ENCODE data around the gene PRR12.

The PRR12 gene

GRCh38 chr19:49667473-49667872 lies 76.5 kb downstream of the PRR12 start:
- TF ChIP-seq, protein P1, sequence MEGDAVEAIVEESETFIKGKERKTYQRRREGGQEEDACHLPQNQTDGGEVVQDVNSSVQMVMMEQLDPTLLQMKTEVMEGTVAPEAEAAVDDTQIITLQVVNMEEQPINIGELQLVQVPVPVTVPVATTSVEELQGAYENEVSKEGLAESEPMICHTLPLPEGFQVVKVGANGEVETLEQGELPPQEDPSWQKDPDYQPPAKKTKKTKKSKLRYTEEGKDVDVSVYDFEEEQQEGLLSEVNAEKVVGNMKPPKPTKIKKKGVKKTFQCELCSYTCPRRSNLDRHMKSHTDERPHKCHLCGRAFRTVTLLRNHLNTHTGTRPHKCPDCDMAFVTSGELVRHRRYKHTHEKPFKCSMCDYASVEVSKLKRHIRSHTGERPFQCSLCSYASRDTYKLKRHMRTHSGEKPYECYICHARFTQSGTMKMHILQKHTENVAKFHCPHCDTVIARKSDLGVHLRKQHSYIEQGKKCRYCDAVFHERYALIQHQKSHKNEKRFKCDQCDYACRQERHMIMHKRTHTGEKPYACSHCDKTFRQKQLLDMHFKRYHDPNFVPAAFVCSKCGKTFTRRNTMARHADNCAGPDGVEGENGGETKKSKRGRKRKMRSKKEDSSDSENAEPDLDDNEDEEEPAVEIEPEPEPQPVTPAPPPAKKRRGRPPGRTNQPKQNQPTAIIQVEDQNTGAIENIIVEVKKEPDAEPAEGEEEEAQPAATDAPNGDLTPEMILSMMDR (conservative IDR thresholded peaks at IDR 0.05; ENCODE audit: low read depth, low read length) = no peak
- DNase-seq (ENCODE audit: low read depth) = no peak
- no peak overlapping the region for H3K4me3 ChIP-seq (ENCODE audit: low read depth, low read length)

- no peak overlapping the region for H3K4me3 ChIP-seq (ENCODE audit: low read depth, low read length)
- no peak for DNase-seq (ENCODE audit: low read depth)
- TF ChIP-seq, protein P1 (conservative IDR thresholded peaks at IDR 0.05; ENCODE audit: low read depth, low read length) = no peak
Measured at GRCh38 chr19:49669516-49669915, 78.5 kb downstream of the PRR12 start.

GRCh38 chr19:49672131-49672919 lies 81.3 kb downstream of the PRR12 start:
- peak; percentile 72 for DNase-seq (ENCODE audit: low read depth)
- H3K4me3 ChIP-seq (ENCODE audit: low read depth, low read length) = peak overlapping the region; percentile 43
- TF ChIP-seq, protein P1 (conservative IDR thresholded peaks at IDR 0.05; ENCODE audit: low read depth, low read length) = peak; percentile 94

Data from choroid plexus epithelial cell (primary cell).